CD4-positive, alpha-beta T cell treated with Interleukin-6 at 100 ng/mL for 8 hours (primary cell): ENCODE results near the gene SDHB.

Source experiments
- DNase-seq: peaks from one replicate; pipeline ENCODE4 v3.0.0-alpha.2; 2020; ENCODE audit warnings: mixed read lengths, low spot score

Gene SDHB

DNA sequence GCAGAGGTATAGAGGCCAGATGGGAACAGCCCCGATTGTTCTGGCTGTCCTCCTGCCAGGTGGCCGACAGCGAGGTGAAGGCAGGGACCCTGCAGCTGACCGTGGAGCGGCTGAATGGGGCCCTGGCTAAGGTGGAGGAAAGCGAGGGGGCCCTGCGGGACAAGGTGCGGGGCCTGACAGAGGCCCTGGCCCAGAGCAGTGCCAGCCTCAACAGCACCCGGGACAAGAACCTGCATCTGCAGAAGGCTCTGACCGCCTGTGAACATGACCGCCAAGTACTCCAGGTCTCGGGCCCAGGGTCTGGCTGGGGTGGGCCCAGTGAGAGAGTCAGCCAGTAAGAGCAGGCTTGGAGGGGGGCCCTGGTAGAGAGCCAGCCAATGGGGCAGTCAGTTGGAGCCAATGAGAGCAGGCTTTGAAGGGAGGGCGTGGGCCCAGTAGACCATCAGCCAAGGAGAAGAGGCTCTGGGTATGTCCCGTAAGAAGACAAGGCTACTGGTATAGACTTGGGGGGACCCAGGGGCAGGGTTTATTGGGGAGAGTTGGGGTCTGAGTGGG, 84.7 kb downstream of the SDHB start:
- DNase-seq: no peak
